DND-41 (cell line): ENCODE data around the gene PLEK.

Experiments used
- ATAC-seq: fragments of 200-7000 bp; cut with Tn5 transposase; 3 replicates; pipeline ENCODE4 v1.9.1; 2021; ENCODE audit warnings: low read depth; ENCODE audit not compliant: insufficient read depth
- DNase-seq: peaks from one replicate; pipeline ENCODE4 v3.0.0-alpha.2; 2020
- H2AFZ ChIP-seq: 2 replicates; pipeline ENCODE4 v1.6.0; 2012; ENCODE audit warnings: low read depth, low read length
- H3K27ac ChIP-seq: 2 replicates; pipeline ENCODE4 v1.5.1; 2012; ENCODE audit warnings: low read length, inconsistent platforms
- H3K27me3 ChIP-seq: fragments of 200-600 bp; sonication (generic); 2 replicates; pipeline ENCODE4 v1.6.0; 2012; ENCODE audit warnings: low read length, mild to moderate bottlenecking, inconsistent platforms; ENCODE audit not compliant: insufficient read depth, poor library complexity
- H3K36me3 ChIP-seq: 2 replicates; pipeline ENCODE4 v1.5.1; 2012; ENCODE audit warnings: low read length, inconsistent platforms; ENCODE audit not compliant: insufficient read depth
- H3K4me1 ChIP-seq: 2 replicates; pipeline ENCODE4 v1.5.1; 2012; ENCODE audit warnings: mild to moderate bottlenecking, low read length; ENCODE audit not compliant: insufficient read depth
- H3K4me2 ChIP-seq: 2 replicates; pipeline ENCODE4 v1.6.0; 2012; ENCODE audit warnings: mild to moderate bottlenecking, moderate library complexity, low read length, inconsistent platforms; ENCODE audit not compliant: insufficient read depth
- H3K4me3 ChIP-seq, 2 experiments: fragments of 200-600 bp in 1 of 2; shearing (Covaris generic) in 1 of 2; 2 replicates each; pipeline ENCODE4 v1.5.1; 2012 to 2016; ENCODE audit warnings: inconsistent platforms in 2 of 2, low read length in 2 of 2, mild to moderate bottlenecking in 2 of 2, low read depth in 1 of 2, moderate library complexity in 1 of 2
- H3K79me2 ChIP-seq: 2 replicates; pipeline ENCODE4 v1.6.0; 2012; ENCODE audit warnings: low read length, inconsistent platforms; ENCODE audit not compliant: insufficient read depth
- H3K9ac ChIP-seq: 2 replicates; pipeline ENCODE4 v1.6.0; 2012; ENCODE audit warnings: low read depth, mild to moderate bottlenecking, inconsistent platforms, low read length, moderate library complexity
- H3K9me3 ChIP-seq: 2 replicates; pipeline ENCODE4 v1.5.1; 2012; ENCODE audit warnings: low read length, moderate library complexity, mild to moderate bottlenecking, inconsistent platforms; ENCODE audit not compliant: insufficient read depth, severe bottlenecking
- H4K20me1 ChIP-seq: 2 replicates; pipeline ENCODE4 v1.6.0; 2012; ENCODE audit warnings: low read length; ENCODE audit not compliant: insufficient read depth
- CTCF ChIP-seq: IDR thresholded peaks from 2 replicates; pipeline ENCODE4 v1.5.1; 2012; ENCODE audit warnings: borderline replicate concordance, low read length, moderate library complexity, mild to moderate bottlenecking; ENCODE audit not compliant: poor library complexity, severe bottlenecking; ENCODE audit errors: extremely low read depth
- EZH2 ChIP-seq: IDR thresholded peaks from 3 replicates; pipeline ENCODE4 v1.6.1; 2012; ENCODE audit warnings: borderline replicate concordance, low read depth, mild to moderate bottlenecking, moderate library complexity, low read length, inconsistent platforms; ENCODE audit not compliant: severe bottlenecking

The PLEK gene

DNA sequence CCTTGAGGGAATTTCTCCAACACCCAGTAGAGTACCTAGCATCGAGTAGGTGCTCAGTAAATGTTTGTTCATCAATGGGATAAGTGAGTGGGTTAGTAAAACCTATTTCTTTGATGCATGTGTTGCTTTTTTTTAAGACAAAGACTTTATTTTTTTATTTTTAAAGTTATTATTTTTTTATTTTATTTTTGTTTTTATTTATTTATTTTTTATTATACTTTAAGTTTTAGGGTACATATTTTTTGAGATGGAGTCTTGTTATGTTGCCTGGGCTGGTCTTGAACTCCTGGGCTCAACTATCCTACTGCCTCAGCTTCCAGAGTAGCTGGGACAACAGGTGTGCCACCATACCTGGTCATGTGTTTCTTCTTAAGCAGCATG lies 20.8 kb downstream of the PLEK start:
- Histone ChIP-seq H3K9me3 (no peaks in the 10 kb centered on the region), H3K9ac (no peak overlapping the region), H2AFZ (no peak overlapping the region), H3K4me3 (no peak overlapping the region), H3K27me3 (peaks cover 5% of the 10 kb centered on the region), H3K36me3 (no peaks in the 10 kb centered on the region), H3K4me2 (no peak overlapping the region), H4K20me1 (no peaks in the 10 kb centered on the region), H3K4me1 (peaks cover 4% of the 10 kb centered on the region; the same call in 1 of the 2 replicates), H3K79me2 (no peaks in the 10 kb centered on the region), H3K27ac (no peak overlapping the region)
- ATAC-seq: no peak
- TF ChIP-seq EZH2 (no peak), CTCF (no peak)
- no peak for DNase-seq

- Histone ChIP-seq H3K36me3 (no peaks in the 10 kb centered on the region), H3K27ac (no peak overlapping the region), H3K27me3 (peaks cover 5% of the 10 kb centered on the region), H3K79me2 (no peaks in the 10 kb centered on the region), H3K4me1 (peaks cover 4% of the 10 kb centered on the region; the same call in 1 of the 2 replicates), H3K9ac (no peak overlapping the region), H3K4me3 (no peak overlapping the region), H4K20me1 (no peaks in the 10 kb centered on the region), H3K9me3 (no peaks in the 10 kb centered on the region), H3K4me2 (no peak overlapping the region), H2AFZ (no peak overlapping the region)
- no peak for TF ChIP-seq EZH2
- TF ChIP-seq CTCF: no peak
- DNase-seq (no peak), ATAC-seq (no peak)
Measured at GRCh38 chr2:68386365-68386764, 21.3 kb downstream of the PLEK start.

DNA sequence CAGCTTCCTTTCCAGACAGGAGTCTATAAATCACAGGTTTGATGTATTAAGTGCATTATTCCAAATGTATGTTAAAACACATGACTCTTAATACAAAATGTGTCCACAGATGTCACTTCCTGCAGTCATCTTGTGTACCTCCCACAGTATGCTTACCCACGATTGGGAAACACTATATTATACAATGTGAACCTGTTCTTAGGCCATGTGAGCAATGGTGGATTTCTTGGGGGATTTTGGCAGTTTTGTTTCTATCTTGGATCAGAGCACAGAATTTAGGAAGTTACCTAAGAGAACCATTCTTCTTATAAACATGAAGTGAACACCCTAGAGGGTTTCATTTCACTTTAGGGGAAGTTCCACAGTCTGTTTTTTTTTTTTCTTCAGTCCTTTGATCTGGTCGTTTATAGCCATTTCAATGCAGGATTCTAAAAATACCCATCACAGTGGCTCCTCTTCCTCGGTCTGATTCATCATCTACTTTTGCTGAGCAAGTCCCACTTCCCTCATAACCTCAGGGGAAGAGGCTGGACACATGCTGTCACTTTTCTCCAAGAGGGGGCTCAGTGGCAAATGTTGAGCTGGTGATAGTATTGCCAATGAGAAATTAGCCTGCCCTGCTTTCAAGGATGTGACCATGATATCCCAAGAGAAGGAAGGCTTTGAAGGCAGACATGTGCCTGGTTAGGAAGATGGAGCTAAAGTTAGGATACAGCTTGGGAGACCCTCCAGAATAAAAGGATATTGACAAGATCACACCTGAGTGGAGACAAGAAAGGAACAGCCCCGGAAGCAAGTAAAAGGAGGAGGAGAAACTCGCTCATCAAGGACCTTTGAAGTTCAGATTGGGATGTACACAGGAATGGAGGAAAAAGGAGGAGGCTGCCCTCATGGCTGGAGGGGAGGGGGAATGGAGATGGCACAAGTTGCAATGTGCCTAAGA lies 22.6 kb downstream of the PLEK start:
- Histone ChIP-seq H2AFZ (no peak overlapping the region), H3K9me3 (no peaks in the 10 kb centered on the region), H4K20me1 (no peaks in the 10 kb centered on the region), H3K9ac (no peak overlapping the region), H3K4me1 (peaks cover 4% of the 10 kb centered on the region; the same call in 1 of the 2 replicates), H3K4me2 (no peak overlapping the region), H3K27ac (no peak overlapping the region), H3K36me3 (no peaks in the 10 kb centered on the region), H3K79me2 (no peaks in the 10 kb centered on the region), H3K27me3 (peaks cover 5% of the 10 kb centered on the region), H3K4me3 (no peak overlapping the region)
- no peak; the same call in 2 of the 3 replicates for ATAC-seq
- TF ChIP-seq CTCF: no peak
- TF ChIP-seq EZH2: no peak
- DNase-seq: no peak
